ENCODE measurements around the gene GRIA1. TPM values are rescaled to one million over a fixed set of nuclear protein-coding genes. Genes with fewer than 3 reads are reported as not detected.

Gene GRIA1
- total and polyA plus RNA-seq, 2 donors (not counting 1 experiment from before 2014, with no cell fraction given), result not detected

DNA sequence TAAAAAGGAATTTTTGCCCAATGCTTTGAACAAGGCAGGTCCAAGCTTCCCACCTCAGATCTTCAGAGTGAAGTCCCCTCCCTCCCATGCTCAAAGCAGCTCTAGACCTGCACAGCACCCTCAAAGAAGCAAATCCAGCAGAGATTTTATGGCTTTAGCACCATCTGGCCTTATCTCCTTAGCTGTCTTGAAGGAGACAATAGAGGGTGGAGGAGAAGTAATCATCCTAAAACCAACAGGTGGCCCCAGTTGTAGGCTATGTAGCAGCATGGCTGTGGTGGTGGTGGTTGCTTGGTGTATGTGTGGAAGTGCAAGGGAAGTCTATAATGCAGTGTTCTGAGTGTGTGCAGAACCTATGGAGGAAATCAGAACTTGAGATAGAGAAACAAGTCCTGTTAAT is 140.1 kb downstream of the GRIA1 start:
- ChIA-PET POLR2A (no interaction called here), CTCF (no interaction called here)
- Histone ChIP-seq H3K79me2 (ENCODE audit: control insufficient read depth, insufficient read depth, low read length) (no peaks in the 10 kb centered on the region), H3K27ac (ENCODE audit: low read length in 2 of 2) (no peak overlapping the region), H3K4me2 (replicated peaks; ENCODE audit: low read depth, low read length, poor library complexity, severe bottlenecking) (no peak overlapping the region), H3K9ac (ENCODE audit: low read length) (no peak overlapping the region), H3K9me3 (ENCODE audit: control extremely low read depth in 1 of 3, control insufficient read depth in 2 of 3, insufficient read depth in 1 of 3, low read length in 2 of 3) (no peaks in the 10 kb centered on the region), H2AFZ (ENCODE audit: insufficient read depth, low read depth, low read length, poor library complexity, severe bottlenecking) (no peak overlapping the region), H3K4me1 (ENCODE audit: control insufficient read depth in 2 of 2, insufficient read depth in 2 of 2, low read length in 2 of 2) (no peaks in the 10 kb centered on the region), H3K36me3 (replicated peaks in 1 of 2; ENCODE audit: control extremely low read depth in 1 of 2, control insufficient read depth in 1 of 2, extremely low read depth in 1 of 2, insufficient read depth in 2 of 2, low read length in 1 of 2) (no peaks in the 10 kb centered on the region), H3K27me3 (replicated peaks in 1 of 4; ENCODE audit: control extremely low read depth in 1 of 4, control insufficient read depth in 3 of 4, insufficient read depth in 4 of 4, low read length in 3 of 4) (no peaks in the 10 kb centered on the region), H3K4me3 (ENCODE audit: control extremely low read depth in 1 of 5, extremely low read depth in 1 of 5, insufficient read depth in 1 of 5, low read depth in 2 of 5, low read length in 4 of 5) (no peak overlapping the region), H4K20me1 (ENCODE audit: control insufficient read depth, insufficient read depth, low read length, poor library complexity, severe bottlenecking) (no peaks in the 10 kb centered on the region)
- Mint-ChIP-seq H3K27ac (no peak overlapping the region), H3K4me1 (no peaks in the 10 kb centered on the region), H3K4me3 (no peak overlapping the region), H3K9me3 (ENCODE audit: insufficient read depth) (no peaks in the 10 kb centered on the region), H3K27me3 (no peaks in the 10 kb centered on the region)
- intact Hi-C loops (cut with micrococcal nuclease), result no loop called here
- TF ChIP-seq, protein P1, sequence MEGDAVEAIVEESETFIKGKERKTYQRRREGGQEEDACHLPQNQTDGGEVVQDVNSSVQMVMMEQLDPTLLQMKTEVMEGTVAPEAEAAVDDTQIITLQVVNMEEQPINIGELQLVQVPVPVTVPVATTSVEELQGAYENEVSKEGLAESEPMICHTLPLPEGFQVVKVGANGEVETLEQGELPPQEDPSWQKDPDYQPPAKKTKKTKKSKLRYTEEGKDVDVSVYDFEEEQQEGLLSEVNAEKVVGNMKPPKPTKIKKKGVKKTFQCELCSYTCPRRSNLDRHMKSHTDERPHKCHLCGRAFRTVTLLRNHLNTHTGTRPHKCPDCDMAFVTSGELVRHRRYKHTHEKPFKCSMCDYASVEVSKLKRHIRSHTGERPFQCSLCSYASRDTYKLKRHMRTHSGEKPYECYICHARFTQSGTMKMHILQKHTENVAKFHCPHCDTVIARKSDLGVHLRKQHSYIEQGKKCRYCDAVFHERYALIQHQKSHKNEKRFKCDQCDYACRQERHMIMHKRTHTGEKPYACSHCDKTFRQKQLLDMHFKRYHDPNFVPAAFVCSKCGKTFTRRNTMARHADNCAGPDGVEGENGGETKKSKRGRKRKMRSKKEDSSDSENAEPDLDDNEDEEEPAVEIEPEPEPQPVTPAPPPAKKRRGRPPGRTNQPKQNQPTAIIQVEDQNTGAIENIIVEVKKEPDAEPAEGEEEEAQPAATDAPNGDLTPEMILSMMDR (IDR thresholded peaks at IDR 0.05), result no peak
- TF ChIP-seq EZH2 (IDR thresholded peaks at IDR 0.05; ENCODE audit: borderline replicate concordance, insufficient read depth, low read depth, low read length, poor library complexity, severe bottlenecking), result no peak
- DNase-seq (no peak), ATAC-seq (ENCODE audit: low read depth) (no peak)

DNA sequence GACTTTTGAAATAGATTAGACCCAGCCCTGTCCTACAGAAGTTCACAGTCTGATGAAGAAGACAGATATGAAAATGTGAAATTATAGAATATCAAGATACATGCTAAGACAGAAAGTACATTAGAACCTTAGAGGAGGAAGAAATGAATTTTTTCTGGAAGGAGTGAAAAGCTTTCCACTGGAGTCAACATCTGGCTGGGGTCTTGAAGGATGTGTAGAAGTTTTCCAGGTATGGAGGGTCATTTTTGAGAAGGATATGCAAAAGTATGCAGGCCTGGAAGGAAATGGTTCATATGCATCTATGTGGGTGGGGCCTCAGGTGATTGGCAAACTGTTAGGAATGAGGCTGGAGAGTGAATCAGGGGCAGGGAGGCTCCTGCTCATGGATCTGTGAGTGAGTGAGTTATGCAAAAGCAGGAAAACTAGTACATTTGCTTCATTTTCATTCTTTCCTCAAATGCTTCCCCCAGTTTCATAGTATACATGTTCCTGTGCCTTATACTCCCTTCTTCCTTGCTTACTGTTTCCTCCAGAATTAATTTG is 142.3 kb downstream of the GRIA1 start:
- H3K4me3 Mint-ChIP-seq, result no peak overlapping the region
- no peaks in the 10 kb centered on the region for H3K36me3 ChIP-seq (replicated peaks in 1 of 2; ENCODE audit: control extremely low read depth in 1 of 2, control insufficient read depth in 1 of 2, extremely low read depth in 1 of 2, insufficient read depth in 2 of 2, low read length in 1 of 2)
- TF ChIP-seq, protein P1 (IDR thresholded peaks at IDR 0.05), result no peak
- no peak for TF ChIP-seq EZH2 (IDR thresholded peaks at IDR 0.05; ENCODE audit: borderline replicate concordance, insufficient read depth, low read depth, low read length, poor library complexity, severe bottlenecking)
- no peaks in the 10 kb centered on the region for H3K4me1 Mint-ChIP-seq
- H3K4me3 ChIP-seq (ENCODE audit: control extremely low read depth in 1 of 5, extremely low read depth in 1 of 5, insufficient read depth in 1 of 5, low read depth in 2 of 5, low read length in 4 of 5), result no peak overlapping the region
- intact Hi-C loops (cut with micrococcal nuclease), result no loop called here
- CTCF ChIA-PET, result no interaction called here
- no peaks in the 10 kb centered on the region for H3K27me3 ChIP-seq (replicated peaks in 1 of 4; ENCODE audit: control extremely low read depth in 1 of 4, control insufficient read depth in 3 of 4, insufficient read depth in 4 of 4, low read length in 3 of 4)
- no peak overlapping the region for H2AFZ ChIP-seq (ENCODE audit: insufficient read depth, low read depth, low read length, poor library complexity, severe bottlenecking)
- no peak overlapping the region for H3K9ac ChIP-seq (ENCODE audit: low read length)
- H3K9me3 Mint-ChIP-seq (ENCODE audit: insufficient read depth), result no peaks in the 10 kb centered on the region
- H3K9me3 ChIP-seq (ENCODE audit: control extremely low read depth in 1 of 3, control insufficient read depth in 2 of 3, insufficient read depth in 1 of 3, low read length in 2 of 3), result no peaks in the 10 kb centered on the region
- no peak overlapping the region for H3K27ac Mint-ChIP-seq
- no peaks in the 10 kb centered on the region for H3K27me3 Mint-ChIP-seq
- no peak overlapping the region for H3K4me2 ChIP-seq (replicated peaks; ENCODE audit: low read depth, low read length, poor library complexity, severe bottlenecking)
- no peak for ATAC-seq (ENCODE audit: low read depth)
- no peaks in the 10 kb centered on the region for H3K4me1 ChIP-seq (ENCODE audit: control insufficient read depth in 2 of 2, insufficient read depth in 2 of 2, low read length in 2 of 2)
- no peaks in the 10 kb centered on the region for H4K20me1 ChIP-seq (ENCODE audit: control insufficient read depth, insufficient read depth, low read length, poor library complexity, severe bottlenecking)
- H3K79me2 ChIP-seq (ENCODE audit: control insufficient read depth, insufficient read depth, low read length), result no peaks in the 10 kb centered on the region
- no peak overlapping the region for H3K27ac ChIP-seq (ENCODE audit: low read length in 2 of 2)
- POLR2A ChIA-PET, result no interaction called here
- DNase-seq, result no peak

Measured in B cell (primary cell).